ENCODE measurements around the gene ZNF808. TPM values are rescaled to one million over a fixed set of nuclear protein-coding genes. Genes with fewer than 3 reads are reported as not detected.

The ZNF808 gene
- total and polyA plus RNA-seq, 2 of the 13 experiments (the other 11 are each of a cell fraction or from before 2014, with no cell fraction given), result 3.0 to 7.4 TPM

DNA sequence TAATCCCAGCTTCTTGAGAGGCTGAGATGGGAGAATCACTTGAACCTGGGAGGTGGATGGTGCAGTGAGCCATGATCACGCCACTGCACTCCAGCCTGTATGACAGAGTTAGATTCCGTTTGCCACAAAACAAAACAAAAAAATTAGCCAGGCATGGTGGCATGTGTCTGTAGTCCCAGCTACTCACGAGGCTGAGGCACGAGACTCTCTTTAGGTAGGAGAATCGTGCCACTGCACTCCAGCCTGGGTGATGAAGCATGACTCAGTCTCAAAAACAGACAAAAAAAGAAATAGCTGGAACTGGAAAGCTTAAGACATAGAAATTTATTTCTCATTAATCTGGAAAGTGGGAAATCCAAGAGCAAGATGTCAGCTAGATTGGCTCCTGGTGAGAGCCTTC lies 20.2 kb upstream of the ZNF808 start:
- Histone ChIP-seq H3K4me1 (ENCODE audit: insufficient read depth, low read length) (no peaks in the 10 kb centered on the region), H3K27ac (ENCODE audit: extremely low read length, insufficient read depth, low read length) (no peak overlapping the region), H3K36me3 (replicated peaks in 1 of 2; ENCODE audit: control insufficient read depth in 1 of 2, insufficient read depth in 2 of 2, low read length in 2 of 2) (no peaks in the 10 kb centered on the region), H3K79me2 (ENCODE audit: insufficient read depth, low read length) (no peaks in the 10 kb centered on the region), H4K20me1 (ENCODE audit: insufficient read depth, low read length) (no peaks in the 10 kb centered on the region), H3K4me2 (ENCODE audit: low read depth, low read length) (no peak overlapping the region), H3K27me3 (ENCODE audit: control insufficient read depth in 1 of 2, insufficient read depth in 2 of 2, low read length in 2 of 2) (no peaks in the 10 kb centered on the region), H3K9ac (ENCODE audit: insufficient read depth, low read depth, low read length) (no peak overlapping the region), H2AFZ (ENCODE audit: low read length) (no peak overlapping the region), H3K9me3 (ENCODE audit: low read length) (peaks cover 43% of the 10 kb centered on the region), H3K4me3 (replicated peaks in 1 of 3; ENCODE audit: insufficient read depth in 1 of 3, low read depth in 2 of 3, low read length in 3 of 3) (no peak overlapping the region)
- intact Hi-C loops (cut with micrococcal nuclease; ENCODE audit: unreplicated experiment), result no loop called here
- DNase-seq (ENCODE audit: low spot score) (no peak), FAIRE-seq (no peak), ATAC-seq (no peak)
- no TSS peak for BruUV-seq (replicated peaks)
- POLR2A ChIA-PET, result no interaction called here
- in situ Hi-C loops (cut with HindIII; ENCODE audit: extremely low pct_ligation_motif_present, low pct_unique_long_range_greater_than_20kb), result no loop called here
- CTCF ChIA-PET (ENCODE audit: low intra/inter-chr PET ratio, low total read pairs), result no interaction called here
- WGBS (ENCODE audit: low lambda C conversion rate), result 3% methylated on average over 5 of the region's 5 CpGs
- TF ChIP-seq, protein P1, sequence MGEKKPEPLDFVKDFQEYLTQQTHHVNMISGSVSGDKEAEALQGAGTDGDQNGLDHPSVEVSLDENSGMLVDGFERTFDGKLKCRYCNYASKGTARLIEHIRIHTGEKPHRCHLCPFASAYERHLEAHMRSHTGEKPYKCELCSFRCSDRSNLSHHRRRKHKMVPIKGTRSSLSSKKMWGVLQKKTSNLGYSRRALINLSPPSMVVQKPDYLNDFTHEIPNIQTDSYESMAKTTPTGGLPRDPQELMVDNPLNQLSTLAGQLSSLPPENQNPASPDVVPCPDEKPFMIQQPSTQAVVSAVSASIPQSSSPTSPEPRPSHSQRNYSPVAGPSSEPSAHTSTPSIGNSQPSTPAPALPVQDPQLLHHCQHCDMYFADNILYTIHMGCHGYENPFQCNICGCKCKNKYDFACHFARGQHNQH (CRISPR knock-in tag; IDR thresholded peaks at IDR 0.05), result no peak
- TF ChIP-seq, protein P2, sequence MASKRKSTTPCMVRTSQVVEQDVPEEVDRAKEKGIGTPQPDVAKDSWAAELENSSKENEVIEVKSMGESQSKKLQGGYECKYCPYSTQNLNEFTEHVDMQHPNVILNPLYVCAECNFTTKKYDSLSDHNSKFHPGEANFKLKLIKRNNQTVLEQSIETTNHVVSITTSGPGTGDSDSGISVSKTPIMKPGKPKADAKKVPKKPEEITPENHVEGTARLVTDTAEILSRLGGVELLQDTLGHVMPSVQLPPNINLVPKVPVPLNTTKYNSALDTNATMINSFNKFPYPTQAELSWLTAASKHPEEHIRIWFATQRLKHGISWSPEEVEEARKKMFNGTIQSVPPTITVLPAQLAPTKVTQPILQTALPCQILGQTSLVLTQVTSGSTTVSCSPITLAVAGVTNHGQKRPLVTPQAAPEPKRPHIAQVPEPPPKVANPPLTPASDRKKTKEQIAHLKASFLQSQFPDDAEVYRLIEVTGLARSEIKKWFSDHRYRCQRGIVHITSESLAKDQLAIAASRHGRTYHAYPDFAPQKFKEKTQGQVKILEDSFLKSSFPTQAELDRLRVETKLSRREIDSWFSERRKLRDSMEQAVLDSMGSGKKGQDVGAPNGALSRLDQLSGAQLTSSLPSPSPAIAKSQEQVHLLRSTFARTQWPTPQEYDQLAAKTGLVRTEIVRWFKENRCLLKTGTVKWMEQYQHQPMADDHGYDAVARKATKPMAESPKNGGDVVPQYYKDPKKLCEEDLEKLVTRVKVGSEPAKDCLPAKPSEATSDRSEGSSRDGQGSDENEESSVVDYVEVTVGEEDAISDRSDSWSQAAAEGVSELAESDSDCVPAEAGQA (IDR thresholded peaks at IDR 0.05; ENCODE audit: low read depth), result no peak
- TF ChIP-seq, protein P2 (CRISPR knock-in tag; IDR thresholded peaks at IDR 0.05; ENCODE audit: borderline replicate concordance), result no peak
- no peak for TF ChIP-seq ATAD3A (CRISPR knock-in tag; IDR thresholded peaks at IDR 0.05)
- TF ChIP-seq ZNF644 (CRISPR knock-in tag; IDR thresholded peaks at IDR 0.05; ENCODE audit: low read depth), result no peak
- no peak for TF ChIP-seq RAD51 (IDR thresholded peaks at IDR 0.05; ENCODE audit: borderline replicate concordance)
- no peak for TF ChIP-seq FIP1L1 (IDR thresholded peaks at IDR 0.05; ENCODE audit: borderline replicate concordance, insufficient read depth, low read depth, low read length)
- TF ChIP-seq ZNF772 (CRISPR knock-in tag; IDR thresholded peaks at IDR 0.05), result no peak
- no peak for TF ChIP-seq CEBPG (CRISPR knock-in tag; IDR thresholded peaks at IDR 0.05)
- TF ChIP-seq FOXO1 (CRISPR knock-in tag; IDR thresholded peaks at IDR 0.05), result no peak
- TF ChIP-seq PHF21A (CRISPR knock-in tag; IDR thresholded peaks at IDR 0.05), result no peak
- TF ChIP-seq, protein P3, sequence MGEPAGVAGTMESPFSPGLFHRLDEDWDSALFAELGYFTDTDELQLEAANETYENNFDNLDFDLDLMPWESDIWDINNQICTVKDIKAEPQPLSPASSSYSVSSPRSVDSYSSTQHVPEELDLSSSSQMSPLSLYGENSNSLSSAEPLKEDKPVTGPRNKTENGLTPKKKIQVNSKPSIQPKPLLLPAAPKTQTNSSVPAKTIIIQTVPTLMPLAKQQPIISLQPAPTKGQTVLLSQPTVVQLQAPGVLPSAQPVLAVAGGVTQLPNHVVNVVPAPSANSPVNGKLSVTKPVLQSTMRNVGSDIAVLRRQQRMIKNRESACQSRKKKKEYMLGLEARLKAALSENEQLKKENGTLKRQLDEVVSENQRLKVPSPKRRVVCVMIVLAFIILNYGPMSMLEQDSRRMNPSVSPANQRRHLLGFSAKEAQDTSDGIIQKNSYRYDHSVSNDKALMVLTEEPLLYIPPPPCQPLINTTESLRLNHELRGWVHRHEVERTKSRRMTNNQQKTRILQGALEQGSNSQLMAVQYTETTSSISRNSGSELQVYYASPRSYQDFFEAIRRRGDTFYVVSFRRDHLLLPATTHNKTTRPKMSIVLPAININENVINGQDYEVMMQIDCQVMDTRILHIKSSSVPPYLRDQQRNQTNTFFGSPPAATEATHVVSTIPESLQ (CRISPR knock-in tag; conservative IDR thresholded peaks at IDR 0.05), result no peak
- no peak for TF ChIP-seq CBX1 (IDR thresholded peaks at IDR 0.05; ENCODE audit: low read depth)
- no peak for TF ChIP-seq PRMT3 (CRISPR knock-in tag; IDR thresholded peaks at IDR 0.05; ENCODE audit: borderline replicate concordance, low read depth)
- no peak for TF ChIP-seq NFYB (CRISPR knock-in tag; IDR thresholded peaks at IDR 0.05)
